AG09319 (cell line): Measurements from ENCODE around the gene KRTAP3-3.
"Not testable (repeated sequence)": the region's sequence is repeated elsewhere in the genome, so short reads cannot be mapped to it uniquely, and the experiment has no call there.

Source experiments
- DNase-seq: peaks from one replicate; pipeline ENCODE4 v3.0.0-alpha.2; 2010; ENCODE audit warnings: low read depth; ENCODE audit errors: extremely low read depth
- TF ChIP-seq, protein P1 (sequence below): IDR thresholded peaks from 2 replicates; pipeline ENCODE4 v1.5.1; 2011; ENCODE audit warnings: low read depth, mild to moderate bottlenecking, inconsistent platforms, low read length, moderate library complexity

The KRTAP3-3 gene

GRCh38 chr17:41003926-41004325, 10.0 kb upstream of the KRTAP3-3 start:
- TF ChIP-seq, protein P1, sequence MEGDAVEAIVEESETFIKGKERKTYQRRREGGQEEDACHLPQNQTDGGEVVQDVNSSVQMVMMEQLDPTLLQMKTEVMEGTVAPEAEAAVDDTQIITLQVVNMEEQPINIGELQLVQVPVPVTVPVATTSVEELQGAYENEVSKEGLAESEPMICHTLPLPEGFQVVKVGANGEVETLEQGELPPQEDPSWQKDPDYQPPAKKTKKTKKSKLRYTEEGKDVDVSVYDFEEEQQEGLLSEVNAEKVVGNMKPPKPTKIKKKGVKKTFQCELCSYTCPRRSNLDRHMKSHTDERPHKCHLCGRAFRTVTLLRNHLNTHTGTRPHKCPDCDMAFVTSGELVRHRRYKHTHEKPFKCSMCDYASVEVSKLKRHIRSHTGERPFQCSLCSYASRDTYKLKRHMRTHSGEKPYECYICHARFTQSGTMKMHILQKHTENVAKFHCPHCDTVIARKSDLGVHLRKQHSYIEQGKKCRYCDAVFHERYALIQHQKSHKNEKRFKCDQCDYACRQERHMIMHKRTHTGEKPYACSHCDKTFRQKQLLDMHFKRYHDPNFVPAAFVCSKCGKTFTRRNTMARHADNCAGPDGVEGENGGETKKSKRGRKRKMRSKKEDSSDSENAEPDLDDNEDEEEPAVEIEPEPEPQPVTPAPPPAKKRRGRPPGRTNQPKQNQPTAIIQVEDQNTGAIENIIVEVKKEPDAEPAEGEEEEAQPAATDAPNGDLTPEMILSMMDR: no peak
- DNase-seq: no peak

DNA sequence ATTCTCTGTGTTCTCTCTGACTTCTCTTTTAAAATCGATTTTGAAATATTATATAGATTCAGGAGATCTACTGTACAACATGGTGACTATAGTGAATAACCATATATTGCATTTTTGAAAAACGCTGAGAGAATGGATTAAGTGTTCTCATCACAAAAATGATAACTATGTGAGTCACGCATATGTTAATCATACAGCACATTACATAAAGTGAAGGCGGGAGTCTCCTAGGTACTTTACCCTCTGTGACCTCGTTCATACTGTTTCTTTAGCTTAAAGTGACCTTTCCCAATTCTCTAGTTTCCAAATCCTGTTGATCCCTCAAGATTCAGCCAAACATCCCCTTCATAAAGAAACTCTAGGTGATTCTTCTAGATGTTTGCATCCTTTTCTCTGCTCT, 8.8 kb upstream of the KRTAP3-3 start:
- DNase-seq: no peak
- TF ChIP-seq, protein P1: no peak

GRCh38 chr17:41001795-41002194, 7.8 kb upstream of the KRTAP3-3 start:
- no peak for DNase-seq

DNA sequence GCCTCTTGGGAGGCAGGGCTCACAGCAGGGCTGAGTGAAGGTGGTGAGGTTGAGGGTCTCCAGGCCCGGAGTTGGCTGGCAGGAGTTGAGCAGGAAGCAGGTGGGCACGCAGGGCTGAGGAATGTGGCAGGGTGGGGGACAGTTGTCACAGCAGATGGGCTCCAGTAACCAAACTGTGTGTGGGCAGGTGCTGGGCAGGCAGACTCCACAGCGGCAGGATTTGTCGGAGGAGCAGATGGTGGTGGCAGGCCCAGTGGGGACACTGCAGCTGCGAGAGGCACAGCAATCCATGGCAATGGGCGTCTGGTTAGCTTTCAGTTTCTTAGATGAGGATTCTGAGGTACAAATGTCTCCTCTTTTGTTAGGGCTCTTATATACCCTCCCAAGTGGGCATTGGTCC, 5.6 kb upstream of the KRTAP3-3 start, which contains the start of gene KRTAP3-2:
TSS of gene KRTAP3-2 (minus strand) at position 344 of the 400 bp plus-strand sequence. CDS start at position 291, 53 bp downstream.
- not testable (repeated sequence) for DNase-seq

More at GRCh38 chr17:41001795-41002194, 7.8 kb upstream of the KRTAP3-3 start:
- TF ChIP-seq, protein P1: no peak

- TF ChIP-seq, protein P1: no peak
- DNase-seq: no peak
These were observed 3.4 kb upstream of the KRTAP3-3 start for GRCh38 chr17:40997361-40997760.

GRCh38 chr17:40996829-40997228, 2.9 kb upstream of the KRTAP3-3 start:
- TF ChIP-seq, protein P1: no peak
- DNase-seq: no peak

DNA sequence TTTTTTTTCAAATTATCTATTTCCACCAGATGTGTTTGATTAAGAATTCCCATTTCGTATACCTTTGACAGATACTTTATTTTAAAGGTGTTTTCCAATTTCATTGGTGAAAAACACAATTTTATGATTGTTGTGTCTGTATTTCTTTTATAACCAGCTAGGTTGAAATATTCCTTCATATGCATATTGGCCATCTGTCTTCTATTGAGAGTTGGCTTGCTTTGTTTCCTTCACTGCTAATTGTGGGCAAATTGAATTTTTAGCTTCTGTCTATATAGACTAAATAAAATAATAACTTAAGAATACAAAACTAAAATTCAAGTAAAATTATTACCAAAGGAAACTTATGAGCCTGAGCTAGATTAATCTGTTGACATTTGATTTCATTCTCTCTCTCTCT, 1.2 kb upstream of the KRTAP3-3 start:
- DNase-seq: no peak
- TF ChIP-seq, protein P1: no peak

DNA sequence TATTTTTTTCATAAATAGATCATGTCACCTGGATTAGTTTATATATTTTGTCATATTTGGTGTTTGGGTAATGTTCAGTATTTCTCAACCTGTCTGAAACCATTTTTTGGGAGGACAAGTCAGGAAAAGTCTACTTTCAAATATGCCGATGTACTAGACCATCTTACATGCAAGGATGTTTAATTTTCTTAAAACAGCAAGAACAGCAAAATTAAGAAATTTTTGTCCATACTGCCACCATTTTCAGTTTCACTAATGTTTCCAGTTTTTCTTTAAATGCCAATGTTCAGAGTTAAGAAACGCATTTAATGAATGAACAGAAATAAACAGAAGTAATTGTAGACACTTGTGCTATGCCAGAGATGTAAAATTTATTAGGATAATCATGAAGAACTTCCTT, 880 bp downstream of the KRTAP3-3 start:
- DNase-seq: no peak
- TF ChIP-seq, protein P1: no peak
